HEK293T (cell line): ENCODE data around the gene TMTC3.

Source experiments
- BHLHE40 ChIP-seq: fragments of 450-650 bp; IDR thresholded peaks from 2 replicates; pipeline ENCODE4 v1.6.1; 2016; ENCODE audit warnings: mild to moderate bottlenecking, moderate library complexity, borderline replicate concordance
- FOXM1 ChIP-seq: fragments of 450-650 bp; IDR thresholded peaks from 2 replicates; pipeline ENCODE4 v1.6.1; 2017; ENCODE audit warnings: mild to moderate bottlenecking, borderline replicate concordance
- HDGF ChIP-seq: fragments of 450-650 bp; IDR thresholded peaks from 2 replicates; pipeline ENCODE4 v1.6.1; 2017; ENCODE audit warnings: antibody characterized with exemption, borderline replicate concordance
- NFRKB ChIP-seq: fragments of 450-650 bp; IDR thresholded peaks from 2 replicates; pipeline ENCODE4 v1.6.1; 2016; ENCODE audit warnings: mild to moderate bottlenecking, moderate library complexity
- SP1 ChIP-seq: fragments of 450-650 bp; IDR thresholded peaks from 2 replicates; pipeline ENCODE4 v1.6.1; 2017
- TARDBP ChIP-seq: fragments of 450-650 bp; IDR thresholded peaks from 2 replicates; pipeline ENCODE4 v1.6.1; 2016
- ZNF384 ChIP-seq: fragments of 450-650 bp; IDR thresholded peaks from 2 replicates; pipeline ENCODE4 v1.6.1; 2016
- TF ChIP-seq, protein P1 (sequence below): fragments of 450-650 bp; IDR thresholded peaks from 2 replicates; pipeline ENCODE4 v1.6.1; 2016

DNA sequence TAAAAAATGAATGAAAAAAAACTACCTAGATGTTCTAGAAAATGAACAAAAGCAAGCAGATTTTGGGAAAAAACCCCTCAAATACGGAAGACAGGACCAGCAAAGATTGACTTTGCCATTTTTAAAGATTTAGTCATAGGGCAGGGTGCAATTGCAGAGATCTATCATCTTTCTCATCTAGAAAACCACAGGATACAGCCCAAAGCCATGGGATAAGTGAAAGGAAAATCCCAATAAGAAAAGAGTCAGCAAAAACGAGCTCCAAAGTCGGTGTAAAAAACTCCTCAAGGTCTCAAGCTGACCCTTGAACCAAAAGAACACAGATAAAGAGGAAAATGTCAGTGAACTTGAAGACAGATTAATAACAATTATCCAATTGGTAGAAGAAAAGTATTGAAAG lies 28.2 kb upstream of the TMTC3 start:
- TF ChIP-seq FOXM1: no peak
- TF ChIP-seq TARDBP: no peak
- no peak for TF ChIP-seq BHLHE40
- TF ChIP-seq NFRKB: no peak
- TF ChIP-seq HDGF: no peak
- TF ChIP-seq, protein P1, sequence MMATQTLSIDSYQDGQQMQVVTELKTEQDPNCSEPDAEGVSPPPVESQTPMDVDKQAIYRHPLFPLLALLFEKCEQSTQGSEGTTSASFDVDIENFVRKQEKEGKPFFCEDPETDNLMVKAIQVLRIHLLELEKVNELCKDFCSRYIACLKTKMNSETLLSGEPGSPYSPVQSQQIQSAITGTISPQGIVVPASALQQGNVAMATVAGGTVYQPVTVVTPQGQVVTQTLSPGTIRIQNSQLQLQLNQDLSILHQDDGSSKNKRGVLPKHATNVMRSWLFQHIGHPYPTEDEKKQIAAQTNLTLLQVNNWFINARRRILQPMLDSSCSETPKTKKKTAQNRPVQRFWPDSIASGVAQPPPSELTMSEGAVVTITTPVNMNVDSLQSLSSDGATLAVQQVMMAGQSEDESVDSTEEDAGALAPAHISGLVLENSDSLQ: no peak
- TF ChIP-seq ZNF384: no peak
- TF ChIP-seq SP1: no peak
